Measurements from ENCODE around the gene SLC39A7.

DNA sequence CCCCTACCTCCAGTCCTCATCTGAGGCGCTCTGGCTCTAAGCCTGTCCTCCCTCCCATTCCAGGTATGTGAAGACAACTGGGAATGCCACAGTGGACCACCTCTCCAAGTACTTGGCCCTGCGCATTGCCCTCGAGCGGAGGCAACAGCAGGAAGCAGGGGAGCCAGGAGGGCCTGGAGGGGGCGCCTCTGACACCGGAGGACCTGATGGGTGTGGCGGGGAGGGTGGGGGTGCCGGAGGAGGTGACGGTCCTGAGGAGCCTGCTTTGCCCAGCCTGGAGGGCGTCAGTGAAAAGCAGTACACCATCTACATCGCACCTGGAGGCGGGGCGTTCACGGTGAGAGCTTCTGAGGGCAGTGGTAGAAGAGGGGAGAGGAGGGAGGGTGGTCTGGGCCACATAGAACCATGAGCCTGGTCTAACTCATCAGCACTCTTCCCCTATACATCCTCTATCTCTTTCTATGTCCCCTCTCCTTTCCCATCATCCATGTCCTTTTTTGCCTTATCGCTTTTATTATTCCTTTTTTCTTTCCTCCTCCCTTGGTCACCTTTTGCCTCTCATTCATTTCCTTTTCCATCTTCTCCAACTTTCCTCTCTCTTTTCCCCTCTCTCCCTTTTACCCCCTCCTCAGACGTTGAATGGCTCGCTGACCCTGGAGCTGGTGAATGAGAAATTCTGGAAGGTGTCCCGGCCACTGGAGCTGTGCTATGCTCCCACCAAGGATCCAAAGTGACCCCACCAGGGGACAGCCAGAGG is 11.2 kb downstream of the SLC39A7 start:
- TF ChIP-seq, protein P1, sequence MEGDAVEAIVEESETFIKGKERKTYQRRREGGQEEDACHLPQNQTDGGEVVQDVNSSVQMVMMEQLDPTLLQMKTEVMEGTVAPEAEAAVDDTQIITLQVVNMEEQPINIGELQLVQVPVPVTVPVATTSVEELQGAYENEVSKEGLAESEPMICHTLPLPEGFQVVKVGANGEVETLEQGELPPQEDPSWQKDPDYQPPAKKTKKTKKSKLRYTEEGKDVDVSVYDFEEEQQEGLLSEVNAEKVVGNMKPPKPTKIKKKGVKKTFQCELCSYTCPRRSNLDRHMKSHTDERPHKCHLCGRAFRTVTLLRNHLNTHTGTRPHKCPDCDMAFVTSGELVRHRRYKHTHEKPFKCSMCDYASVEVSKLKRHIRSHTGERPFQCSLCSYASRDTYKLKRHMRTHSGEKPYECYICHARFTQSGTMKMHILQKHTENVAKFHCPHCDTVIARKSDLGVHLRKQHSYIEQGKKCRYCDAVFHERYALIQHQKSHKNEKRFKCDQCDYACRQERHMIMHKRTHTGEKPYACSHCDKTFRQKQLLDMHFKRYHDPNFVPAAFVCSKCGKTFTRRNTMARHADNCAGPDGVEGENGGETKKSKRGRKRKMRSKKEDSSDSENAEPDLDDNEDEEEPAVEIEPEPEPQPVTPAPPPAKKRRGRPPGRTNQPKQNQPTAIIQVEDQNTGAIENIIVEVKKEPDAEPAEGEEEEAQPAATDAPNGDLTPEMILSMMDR (IDR thresholded peaks at IDR 0.05; ENCODE audit: borderline replicate concordance, extremely low read depth, low read length, poor library complexity, severe bottlenecking) = no peak
- no peak for TF ChIP-seq EZH2 (IDR thresholded peaks at IDR 0.05; ENCODE audit: borderline replicate concordance, low read depth, low read length, severe bottlenecking)

Data from DND-41 (cell line).